Skeletal muscle tissue (tissue), 4 donors: ENCODE measurements around the gene KYAT1. TPM values are rescaled to one million over a fixed set of nuclear protein-coding genes. Genes with fewer than 3 reads are reported as not detected.
"Not testable (repeated sequence)": the region's sequence is repeated elsewhere in the genome, so short reads cannot be mapped to it uniquely, and the experiment has no call there.

Source experiments
- H3K27ac ChIP-seq: one replicate; pipeline ENCODE4 v1.7.0; 2013; ENCODE audit warnings: mild to moderate bottlenecking, low read depth, low read length, inconsistent platforms
- H3K27me3 ChIP-seq, 3 donors: one replicate each; pipeline ENCODE4 v1.7.0; 2013; ENCODE audit warnings: low read length in 3 of 3; ENCODE audit not compliant: control insufficient read depth in 3 of 3, insufficient read depth in 3 of 3
- H3K36me3 ChIP-seq, 3 donors: one replicate each; pipeline ENCODE4 v1.7.0; 2013; ENCODE audit warnings: low read length in 3 of 3; ENCODE audit not compliant: control insufficient read depth in 3 of 3, insufficient read depth in 3 of 3
- H3K4me1 ChIP-seq, 3 donors: one replicate each; pipeline ENCODE4 v1.7.0; 2013; ENCODE audit warnings: low read length in 3 of 3, mild to moderate bottlenecking in 3 of 3; ENCODE audit not compliant: control insufficient read depth in 3 of 3, insufficient read depth in 3 of 3
- H3K4me3 ChIP-seq, 3 donors: one replicate each; pipeline ENCODE4 v1.7.0; 2013; ENCODE audit warnings: low read length in 3 of 3
- H3K9ac ChIP-seq, 3 donors: one replicate each; pipeline ENCODE4 v1.7.0; 2013; ENCODE audit warnings: low read length in 3 of 3, mild to moderate bottlenecking in 3 of 3, moderate library complexity in 2 of 3, low read depth in 1 of 3
- H3K9me3 ChIP-seq, 3 donors: one replicate each; pipeline ENCODE4 v1.7.0; 2013; ENCODE audit warnings: low read length in 3 of 3; ENCODE audit not compliant: control insufficient read depth in 3 of 3
- total RNA-seq: library from RNA; depleted of rRNA; stranded (reverse); fragments of >200 nt; gene quantifications from one replicate; pipeline ENCODE4 v1.2.3, GENCODE V29; 2014
- donor health status: Osteomylitis.

Gene KYAT1
- total RNA-seq, 1 donor from 2014 or later: 2.1 TPM

GRCh38 chr9:128808543-128808942 is 73.2 kb downstream of the KYAT1 start:
- peaks cover 42 to 46% (median 44%) of the 10 kb centered on the region in 3 donors for H3K36me3 ChIP-seq
- H3K27ac ChIP-seq: no peak overlapping the region

GRCh38 chr9:128807827-128808226 is 73.9 kb downstream of the KYAT1 start:
- H3K36me3 ChIP-seq: peaks cover 48 to 51% (median 51%) of the 10 kb centered on the region in 3 donors
- no peaks in the 10 kb centered on the region for H3K9me3 ChIP-seq

More at GRCh38 chr9:128808543-128808942, 73.2 kb downstream of the KYAT1 start:
- Histone ChIP-seq H3K9me3 (no peaks in the 10 kb centered on the region), H3K27me3 (no peaks in the 10 kb centered on the region), H3K9ac (no peak overlapping the region), H3K4me3 (no peak overlapping the region), H3K4me1 (no peaks in the 10 kb centered on the region)

GRCh38 chr9:128805661-128806060 is 76.1 kb downstream of the KYAT1 start:
- Histone ChIP-seq H3K4me3 (no peak overlapping the region), H3K9ac (no peak overlapping the region), H3K9me3 (no peaks in the 10 kb centered on the region), H3K4me1 (no peaks in the 10 kb centered on the region), H3K27ac (no peak overlapping the region), H3K36me3 (peaks cover 57 to 65% (median 63%) of the 10 kb centered on the region in 3 donors), H3K27me3 (no peaks in the 10 kb centered on the region)

More at GRCh38 chr9:128807827-128808226, 73.9 kb downstream of the KYAT1 start:
- H3K4me1 ChIP-seq: no peaks in the 10 kb centered on the region
- H3K27me3 ChIP-seq: no peaks in the 10 kb centered on the region
- H3K4me3 ChIP-seq: no peak overlapping the region
- no peak overlapping the region for H3K27ac ChIP-seq
- H3K9ac ChIP-seq: no peak overlapping the region

GRCh38 chr9:128802482-128802881 is 79.3 kb downstream of the KYAT1 start:
- Histone ChIP-seq H3K36me3 (peaks cover 64 to 68% (median 65%) of the 10 kb centered on the region in 3 donors), H3K9me3 (no peaks in the 10 kb centered on the region), H3K27me3 (no peaks in the 10 kb centered on the region), H3K27ac (no peak overlapping the region), H3K4me3 (no peak overlapping the region), H3K4me1 (no peaks in the 10 kb centered on the region), H3K9ac (no peak overlapping the region)

GRCh38 chr9:128800061-128800460 is 81.7 kb downstream of the KYAT1 start:
- H3K4me1 ChIP-seq: no peaks in the 10 kb centered on the region
- H3K27me3 ChIP-seq: no peaks in the 10 kb centered on the region
- peaks cover 51 to 55% (median 54%) of the 10 kb centered on the region in 3 donors for H3K36me3 ChIP-seq
- no peak overlapping the region for H3K27ac ChIP-seq
- no peak overlapping the region for H3K9ac ChIP-seq
- no peak overlapping the region for H3K4me3 ChIP-seq
- no peaks in the 10 kb centered on the region for H3K9me3 ChIP-seq

- Histone ChIP-seq H3K4me1 (no peaks in the 10 kb centered on the region), H3K36me3 (peaks cover 53 to 59% (median 57%) of the 10 kb centered on the region in 3 donors), H3K27ac (no peak overlapping the region), H3K4me3 (no peak overlapping the region), H3K27me3 (no peaks in the 10 kb centered on the region), H3K9ac (no peak overlapping the region), H3K9me3 (no peaks in the 10 kb centered on the region)
These were observed 82.9 kb downstream of the KYAT1 start for GRCh38 chr9:128798896-128799295.

DNA sequence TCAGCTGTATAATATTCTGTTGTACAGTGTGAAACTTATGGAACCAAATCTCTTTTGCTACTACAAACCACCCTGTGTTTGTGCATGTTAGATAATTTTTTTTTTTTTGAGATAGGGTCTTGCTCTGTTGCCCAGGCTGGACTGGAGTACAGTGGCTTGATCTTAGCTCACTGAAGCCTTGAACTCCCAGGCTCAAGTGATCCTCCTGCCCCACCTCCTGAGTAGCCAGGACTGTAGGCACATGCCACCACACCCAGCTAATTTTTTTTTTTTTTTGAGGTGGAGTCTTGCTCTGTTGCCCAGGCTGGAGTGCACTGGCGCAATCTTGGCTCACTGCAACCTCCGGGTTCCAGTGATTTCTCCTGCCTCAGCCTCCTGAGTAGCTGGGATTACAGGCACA is 86.8 kb downstream of the KYAT1 start:
- H3K4me1 ChIP-seq, H3K27ac ChIP-seq, H3K9me3 ChIP-seq, H3K27me3 ChIP-seq, H3K9ac ChIP-seq, H3K4me3 ChIP-seq: not testable (repeated sequence)
- H3K36me3 ChIP-seq: peaks cover 63 to 66% (median 65%) of the 10 kb centered on the region in 3 donors

GRCh38 chr9:128792978-128793686 is 88.6 kb downstream of the KYAT1 start:
- Histone ChIP-seq H3K4me3 (no peak overlapping the region), H3K27ac (no peak overlapping the region), H3K36me3 (peaks cover 51 to 59% (median 54%) of the 10 kb centered on the region in 3 donors), H3K4me1 (peaks cover 6 to 8% (median 7%) of the 10 kb centered on the region in 3 donors), H3K27me3 (no peaks in the 10 kb centered on the region), H3K9me3 (no peaks in the 10 kb centered on the region), H3K9ac (no peak overlapping the region)

DNA sequence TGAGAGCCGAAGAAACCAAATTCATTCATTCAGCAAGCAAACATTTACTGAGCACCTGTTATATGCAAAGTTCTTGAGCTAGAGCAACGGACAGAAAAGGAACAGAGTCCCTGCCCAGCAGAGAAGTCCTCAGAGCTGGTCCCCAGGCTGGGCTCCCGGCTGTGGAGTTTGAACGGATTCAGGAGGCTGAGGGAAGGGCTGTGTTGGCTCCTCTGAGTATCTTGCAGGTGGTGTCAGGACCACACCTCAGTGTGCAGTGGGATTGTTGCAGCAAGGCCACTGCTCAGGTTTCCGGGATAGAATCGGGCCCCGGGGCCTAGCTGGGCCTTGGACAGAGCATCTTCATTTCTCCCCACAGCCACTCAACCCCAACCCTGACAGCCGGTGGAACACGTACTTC is 89.6 kb downstream of the KYAT1 start:
- Histone ChIP-seq H3K4me1 (peaks cover 9 to 14% (median 12%) of the 10 kb centered on the region in 3 donors), H3K27me3 (no peaks in the 10 kb centered on the region), H3K27ac (no peak overlapping the region), H3K4me3 (no peak overlapping the region), H3K36me3 (peaks cover 46 to 52% (median 46%) of the 10 kb centered on the region in 3 donors), H3K9ac (no peak overlapping the region), H3K9me3 (no peaks in the 10 kb centered on the region)

DNA sequence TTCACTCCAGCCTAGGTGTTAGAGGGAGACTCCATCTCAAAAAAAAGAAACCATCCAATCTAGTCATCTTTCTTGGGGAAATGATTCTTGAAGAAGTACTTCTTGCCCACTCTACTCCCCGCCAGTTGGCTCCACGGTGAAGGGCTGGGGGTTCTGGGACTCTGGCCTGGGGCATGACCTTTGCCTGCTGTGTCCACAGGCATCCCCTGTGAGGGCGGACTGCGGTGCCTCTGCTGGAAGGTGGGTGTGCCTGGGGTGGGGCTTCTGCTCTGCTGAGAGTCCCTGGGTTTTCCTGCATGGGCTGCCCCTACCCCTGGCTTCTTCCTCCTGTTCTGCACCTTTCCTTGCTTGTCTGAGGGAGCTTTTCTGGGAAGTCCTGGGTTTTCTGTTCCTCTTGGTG is 91.2 kb downstream of the KYAT1 start:
- no peak overlapping the region for H3K9ac ChIP-seq
- no peak overlapping the region for H3K27ac ChIP-seq
- H3K36me3 ChIP-seq: peaks cover 41 to 48% (median 42%) of the 10 kb centered on the region in 3 donors
- no peaks in the 10 kb centered on the region for H3K27me3 ChIP-seq
- no peaks in the 10 kb centered on the region for H3K9me3 ChIP-seq
- peaks cover 12 to 16% (median 14%) of the 10 kb centered on the region in 3 donors for H3K4me1 ChIP-seq
- no peak overlapping the region for H3K4me3 ChIP-seq
